ENCODE measurements around the gene HCFC1R1.

The HCFC1R1 gene

GRCh38 chr16:2988590-2989099, 35.1 kb downstream of the HCFC1R1 start:
- TF ChIP-seq FOXP2 (optimal IDR thresholded peaks at IDR 0.05; ENCODE audit: borderline replicate concordance, extremely low read depth, extremely low read length, insufficient read depth) (no peak), TAF1 (IDR thresholded peaks at IDR 0.05; ENCODE audit: borderline replicate concordance, insufficient read depth, low read length) (no peak), SIN3A (IDR thresholded peaks at IDR 0.05; ENCODE audit: borderline replicate concordance, insufficient read depth, low read length) (no peak), POLR2AphosphoS5 (IDR thresholded peaks at IDR 0.05; ENCODE audit: low read depth, low read length) (no peak)
- TF ChIP-seq, protein P1, sequence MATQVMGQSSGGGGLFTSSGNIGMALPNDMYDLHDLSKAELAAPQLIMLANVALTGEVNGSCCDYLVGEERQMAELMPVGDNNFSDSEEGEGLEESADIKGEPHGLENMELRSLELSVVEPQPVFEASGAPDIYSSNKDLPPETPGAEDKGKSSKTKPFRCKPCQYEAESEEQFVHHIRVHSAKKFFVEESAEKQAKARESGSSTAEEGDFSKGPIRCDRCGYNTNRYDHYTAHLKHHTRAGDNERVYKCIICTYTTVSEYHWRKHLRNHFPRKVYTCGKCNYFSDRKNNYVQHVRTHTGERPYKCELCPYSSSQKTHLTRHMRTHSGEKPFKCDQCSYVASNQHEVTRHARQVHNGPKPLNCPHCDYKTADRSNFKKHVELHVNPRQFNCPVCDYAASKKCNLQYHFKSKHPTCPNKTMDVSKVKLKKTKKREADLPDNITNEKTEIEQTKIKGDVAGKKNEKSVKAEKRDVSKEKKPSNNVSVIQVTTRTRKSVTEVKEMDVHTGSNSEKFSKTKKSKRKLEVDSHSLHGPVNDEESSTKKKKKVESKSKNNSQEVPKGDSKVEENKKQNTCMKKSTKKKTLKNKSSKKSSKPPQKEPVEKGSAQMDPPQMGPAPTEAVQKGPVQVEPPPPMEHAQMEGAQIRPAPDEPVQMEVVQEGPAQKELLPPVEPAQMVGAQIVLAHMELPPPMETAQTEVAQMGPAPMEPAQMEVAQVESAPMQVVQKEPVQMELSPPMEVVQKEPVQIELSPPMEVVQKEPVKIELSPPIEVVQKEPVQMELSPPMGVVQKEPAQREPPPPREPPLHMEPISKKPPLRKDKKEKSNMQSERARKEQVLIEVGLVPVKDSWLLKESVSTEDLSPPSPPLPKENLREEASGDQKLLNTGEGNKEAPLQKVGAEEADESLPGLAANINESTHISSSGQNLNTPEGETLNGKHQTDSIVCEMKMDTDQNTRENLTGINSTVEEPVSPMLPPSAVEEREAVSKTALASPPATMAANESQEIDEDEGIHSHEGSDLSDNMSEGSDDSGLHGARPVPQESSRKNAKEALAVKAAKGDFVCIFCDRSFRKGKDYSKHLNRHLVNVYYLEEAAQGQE (IDR thresholded peaks at IDR 0.05; ENCODE audit: insufficient read depth in 1 of 2, low read depth in 2 of 2, low read length in 2 of 2), result no peak

DNA sequence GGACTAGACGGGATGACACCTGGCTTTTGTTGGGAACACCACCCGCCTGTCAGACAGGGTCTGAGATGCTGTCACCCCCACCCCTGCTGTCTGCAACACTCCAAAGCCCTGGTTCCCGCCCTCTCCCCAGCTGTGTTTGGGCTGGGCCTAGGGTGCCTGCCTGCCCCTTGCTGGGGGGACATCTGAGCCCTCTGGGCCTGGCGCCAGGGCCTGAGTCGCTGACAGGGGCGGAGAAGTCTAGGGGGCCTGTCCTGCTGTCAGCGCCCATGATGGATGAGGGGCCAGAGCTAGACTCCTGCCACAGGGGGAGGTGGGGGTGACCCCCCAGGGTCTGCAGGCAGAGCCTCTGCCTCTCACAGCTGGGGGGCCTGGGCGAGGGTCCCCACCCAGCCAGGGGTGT, 35.9 kb downstream of the HCFC1R1 start:
- no peak for TF ChIP-seq FOXP2 (optimal IDR thresholded peaks at IDR 0.05; ENCODE audit: borderline replicate concordance, extremely low read depth, extremely low read length, insufficient read depth)
- no peak for TF ChIP-seq TAF1 (IDR thresholded peaks at IDR 0.05; ENCODE audit: borderline replicate concordance, insufficient read depth, low read length)
- TF ChIP-seq SIN3A (IDR thresholded peaks at IDR 0.05; ENCODE audit: borderline replicate concordance, insufficient read depth, low read length), result no peak
- TF ChIP-seq, protein P1 (IDR thresholded peaks at IDR 0.05; ENCODE audit: insufficient read depth in 1 of 2, low read depth in 2 of 2, low read length in 2 of 2), result no peak
- no peak for TF ChIP-seq POLR2AphosphoS5 (IDR thresholded peaks at IDR 0.05; ENCODE audit: low read depth, low read length)

DNA sequence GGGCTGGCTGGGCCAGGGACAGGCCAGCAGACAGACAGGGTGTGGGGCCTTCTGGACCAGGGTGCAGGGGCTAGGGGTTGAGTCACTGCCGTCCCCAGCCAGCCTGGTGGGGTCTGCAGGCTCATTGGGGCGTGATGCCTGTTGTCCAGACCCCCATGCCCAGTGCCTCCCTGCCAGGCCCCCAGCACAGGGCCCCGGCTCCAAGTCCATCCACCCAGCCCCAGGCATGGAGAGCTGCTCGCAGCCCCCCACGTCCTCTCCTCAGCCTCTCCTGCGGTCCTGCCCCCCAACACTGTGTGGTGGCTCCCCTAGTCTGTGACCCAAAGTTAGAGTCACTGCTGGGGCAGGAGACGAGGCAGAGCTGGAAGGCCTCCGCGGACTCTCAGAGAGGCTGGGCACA, 36.5 kb downstream of the HCFC1R1 start:
- TF ChIP-seq POLR2AphosphoS5 (IDR thresholded peaks at IDR 0.05; ENCODE audit: low read depth, low read length) (no peak), TAF1 (IDR thresholded peaks at IDR 0.05; ENCODE audit: borderline replicate concordance, insufficient read depth, low read length) (no peak), SIN3A (IDR thresholded peaks at IDR 0.05; ENCODE audit: borderline replicate concordance, insufficient read depth, low read length) (no peak), FOXP2 (optimal IDR thresholded peaks at IDR 0.05; ENCODE audit: borderline replicate concordance, extremely low read depth, extremely low read length, insufficient read depth) (no peak)
- TF ChIP-seq, protein P1 (IDR thresholded peaks at IDR 0.05; ENCODE audit: insufficient read depth in 1 of 2, low read depth in 2 of 2, low read length in 2 of 2), result no peak

- TF ChIP-seq POLR2AphosphoS5 (IDR thresholded peaks at IDR 0.05; ENCODE audit: low read depth, low read length) (no peak), SIN3A (IDR thresholded peaks at IDR 0.05; ENCODE audit: borderline replicate concordance, insufficient read depth, low read length) (no peak), FOXP2 (optimal IDR thresholded peaks at IDR 0.05; ENCODE audit: borderline replicate concordance, extremely low read depth, extremely low read length, insufficient read depth) (no peak), TAF1 (IDR thresholded peaks at IDR 0.05; ENCODE audit: borderline replicate concordance, insufficient read depth, low read length) (no peak)
- TF ChIP-seq, protein P1 (IDR thresholded peaks at IDR 0.05; ENCODE audit: insufficient read depth in 1 of 2, low read depth in 2 of 2, low read length in 2 of 2), result no peak
Observed at GRCh38 chr16:2986623-2987188, 37.0 kb downstream of the HCFC1R1 start.
